GM10847 (cell line): ENCODE data around the gene REV3L.

Source experiments
- POLR2A ChIP-seq: IDR thresholded peaks from 2 replicates; pipeline ENCODE4 v1.6.1; 2011; ENCODE audit not compliant: insufficient read length; ENCODE audit errors: extremely low read depth

Gene REV3L

GRCh38 chr6:111478064-111478476 is 4.9 kb downstream of the REV3L start:
- TF ChIP-seq POLR2A = no peak

GRCh38 chr6:111477481-111477938 is 5.5 kb downstream of the REV3L start:
- TF ChIP-seq POLR2A = no peak

GRCh38 chr6:111474771-111475170 is 8.2 kb downstream of the REV3L start:
- no peak for TF ChIP-seq POLR2A

- no peak for TF ChIP-seq POLR2A
These were observed 8.9 kb downstream of the REV3L start for GRCh38 chr6:111474106-111474505.

- TF ChIP-seq POLR2A = no peak
These were observed 10.0 kb downstream of the REV3L start for GRCh38 chr6:111472933-111473435.

GRCh38 chr6:111471958-111472357 is 11.1 kb downstream of the REV3L start:
- no peak for TF ChIP-seq POLR2A

GRCh38 chr6:111471533-111471932 is 11.5 kb downstream of the REV3L start:
- no peak for TF ChIP-seq POLR2A

GRCh38 chr6:111470991-111471390 is 12.0 kb downstream of the REV3L start:
- TF ChIP-seq POLR2A = no peak

GRCh38 chr6:111469543-111469942 is 13.5 kb downstream of the REV3L start:
- TF ChIP-seq POLR2A = no peak

- TF ChIP-seq POLR2A = no peak
These were observed 14.5 kb downstream of the REV3L start for GRCh38 chr6:111468329-111469012.

- TF ChIP-seq POLR2A = no peak
These were observed 18.8 kb downstream of the REV3L start for GRCh38 chr6:111464184-111464583.

GRCh38 chr6:111462770-111463391 is 20.1 kb downstream of the REV3L start:
- no peak for TF ChIP-seq POLR2A

- no peak for TF ChIP-seq POLR2A
These were observed 21.2 kb downstream of the REV3L start for GRCh38 chr6:111461860-111462259.

- no peak for TF ChIP-seq POLR2A
These were observed 24.3 kb downstream of the REV3L start for GRCh38 chr6:111458670-111459232.

GRCh38 chr6:111456208-111456607 is 26.8 kb downstream of the REV3L start:
- TF ChIP-seq POLR2A = no peak

GRCh38 chr6:111450636-111451035 is 32.4 kb downstream of the REV3L start:
- no peak for TF ChIP-seq POLR2A
